Colonic mucosa (tissue), 4 donors: Measurements from ENCODE around the gene C16orf87. TPM values are rescaled to one million over a fixed set of nuclear protein-coding genes. Genes with fewer than 3 reads are reported as not detected.

Experiments
- DNase-seq: peaks from one replicate; pipeline ENCODE4 v3.0.0-alpha.2; 2020
- H3K27ac ChIP-seq: fragments of 200-600 bp; one replicate; pipeline ENCODE4 v1.8.0; 2021
- H3K27me3 ChIP-seq: fragments of 200-600 bp; one replicate; pipeline ENCODE4 v1.8.0; 2021
- H3K36me3 ChIP-seq: fragments of 200-600 bp; one replicate; pipeline ENCODE4 v1.8.0; 2021
- H3K4me1 ChIP-seq: fragments of 200-600 bp; one replicate; pipeline ENCODE4 v1.8.0; 2021; ENCODE audit warnings: mild to moderate bottlenecking
- H3K4me3 ChIP-seq: fragments of 200-600 bp; one replicate; pipeline ENCODE4 v1.8.0; 2021
- H3K9ac ChIP-seq, 2 donors: one replicate each; pipeline ENCODE4 v1.7.0; 2013; ENCODE audit warnings: control low read depth in 2 of 2, low read depth in 2 of 2, low read length in 2 of 2
- H3K9me3 ChIP-seq: fragments of 200-600 bp; one replicate; pipeline ENCODE4 v1.8.0; 2021
- CTCF ChIP-seq: fragments of 200-600 bp; IDR thresholded peaks from one replicate; pipeline ENCODE4 v1.8.0; 2022; ENCODE audit warnings: antibody characterized with exemption, mild to moderate bottlenecking
- intact Hi-C: fragments of 100-400 bp; cut with DNase I; formaldehyde crosslinking; loops from one replicate; pipeline ENCODE4 v1.14.1; 2022
- total RNA-seq, 2 donors: library from RNA; stranded (reverse); fragmentation: NEBNext Ultra II Directional in 1 of 2; extraction: Animal tissue kit (Norgen Biotek cat#: 25700) in 1 of 2; gene quantifications; one replicate each; pipeline ENCODE4 v1.2.1, GENCODE V29; 2021
- donor health status: healthy.
- donor health status: DM: no; HTN: no; CAD: no.
- donor health status: DM: no; HTN: no; CAD: no.

Gene C16orf87
- total RNA-seq, 2 donors from 2014 or later = 4.8 to 6.7 TPM

GRCh38 chr16:46751381-46751780 lies 79.6 kb downstream of the C16orf87 start:
- no peak for DNase-seq
- Histone ChIP-seq H3K36me3 (no peaks in the 10 kb centered on the region), H3K9ac (no peak overlapping the region), H3K27me3 (no peaks in the 10 kb centered on the region), H3K4me1 (no peaks in the 10 kb centered on the region), H3K9me3 (no peaks in the 10 kb centered on the region), H3K4me3 (no peak overlapping the region), H3K27ac (no peak overlapping the region)
- TF ChIP-seq CTCF = no peak
- intact Hi-C loops = no loop called here

GRCh38 chr16:46748775-46749705 lies 81.9 kb downstream of the C16orf87 start:
- no peak overlapping the region for H3K4me3 ChIP-seq
- H3K27me3 ChIP-seq = no peaks in the 10 kb centered on the region
- no peak overlapping the region for H3K27ac ChIP-seq
- H3K9ac ChIP-seq = no peak overlapping the region
- no peaks in the 10 kb centered on the region for H3K4me1 ChIP-seq
- H3K36me3 ChIP-seq = no peaks in the 10 kb centered on the region
- intact Hi-C loops = no loop called here
- no peak for DNase-seq
- H3K9me3 ChIP-seq = no peaks in the 10 kb centered on the region
- TF ChIP-seq CTCF = no peak

GRCh38 chr16:46747777-46748651 lies 83.0 kb downstream of the C16orf87 start, which contains the start of gene MYLK3:
MYLK3 (minus strand) TSS chr16:46748344; CDS start chr16:46748193, 151 bp downstream.
- Histone ChIP-seq H3K27ac (no peak within 1 kb of the TSS), H3K4me1 (no peaks in the 10 kb centered on the region), H3K36me3 (no peaks in the 10 kb centered on the region), H3K9ac (no peak within 1 kb of the TSS), H3K9me3 (no peaks in the 10 kb centered on the region), H3K4me3 (no peak within 1 kb of the TSS), H3K27me3 (no peaks in the 10 kb centered on the region)
- no peak for DNase-seq
- no peak for TF ChIP-seq CTCF
- intact Hi-C loops = no loop called here

- Histone ChIP-seq H3K36me3 (no peaks in the 10 kb centered on the region), H3K9me3 (no peaks in the 10 kb centered on the region), H3K27ac (no peak overlapping the region), H3K4me3 (no peak overlapping the region), H3K4me1 (no peaks in the 10 kb centered on the region), H3K27me3 (no peaks in the 10 kb centered on the region), H3K9ac (no peak overlapping the region)
- intact Hi-C loops = no loop called here
- no peak for DNase-seq
- TF ChIP-seq CTCF = no peak
Measured at GRCh38 chr16:46746821-46747776, 83.9 kb downstream of the C16orf87 start.

Other genes starting within 250 kb of the C16orf87 start
- gene SHCBP1, start 209.8 kb downstream of the C16orf87 start, total RNA-seq = 10 to 100 TPM in 1 of 2 donors, 1 to 10 TPM in 1; 4.6 to 25.1 TPM
- 100 to 1,000 TPM; 121 to 124 TPM for gene VPS35, start 142.0 kb downstream of the C16orf87 start, total RNA-seq
- gene ORC6, start 141.5 kb downstream of the C16orf87 start, total RNA-seq = 10 to 100 TPM in 1 of 2 donors, 1 to 10 TPM in 1; 6.8 to 28.4 TPM
- gene MYLK3, start 82.8 kb downstream of the C16orf87 start, total RNA-seq = under 1 TPM in 1 of 2 donors, not detected in 1; 0.58 TPM
- 10 to 100 TPM; 28.8 to 45.3 TPM for gene GPT2, start 53.2 kb upstream of the C16orf87 start, total RNA-seq
- 10 to 100 TPM; 58.2 to 70.4 TPM for gene DNAJA2, start 142.5 kb upstream of the C16orf87 start, total RNA-seq